GM19238 (cell line): ENCODE results near the gene IL1RL2.

Experiments used
- DNase-seq: peaks from one replicate; pipeline ENCODE4 v3.0.0; 2011; ENCODE audit warnings: low spot score; ENCODE audit not compliant: insufficient read length

The IL1RL2 gene

DNA sequence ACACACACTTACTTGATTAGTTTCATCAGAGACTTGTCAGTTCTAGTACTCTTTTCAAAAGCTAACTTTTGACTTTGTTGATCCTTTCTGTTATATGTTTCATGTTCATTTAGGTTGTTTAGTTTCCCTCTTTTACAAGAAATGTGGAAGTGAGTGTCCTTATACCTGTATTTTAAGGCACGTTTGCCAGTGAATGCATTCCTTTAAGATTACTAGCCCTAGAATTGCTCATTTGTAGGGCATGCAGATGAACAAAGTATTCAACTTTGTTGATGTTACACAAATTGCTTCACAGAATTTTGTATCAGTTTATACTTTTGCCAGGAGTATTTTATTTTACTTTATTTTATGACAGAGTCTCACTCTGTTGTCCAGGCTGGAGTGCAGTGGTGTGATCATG, 6.3 kb downstream of the IL1RL2 start:
- DNase-seq, result no peak

DNA sequence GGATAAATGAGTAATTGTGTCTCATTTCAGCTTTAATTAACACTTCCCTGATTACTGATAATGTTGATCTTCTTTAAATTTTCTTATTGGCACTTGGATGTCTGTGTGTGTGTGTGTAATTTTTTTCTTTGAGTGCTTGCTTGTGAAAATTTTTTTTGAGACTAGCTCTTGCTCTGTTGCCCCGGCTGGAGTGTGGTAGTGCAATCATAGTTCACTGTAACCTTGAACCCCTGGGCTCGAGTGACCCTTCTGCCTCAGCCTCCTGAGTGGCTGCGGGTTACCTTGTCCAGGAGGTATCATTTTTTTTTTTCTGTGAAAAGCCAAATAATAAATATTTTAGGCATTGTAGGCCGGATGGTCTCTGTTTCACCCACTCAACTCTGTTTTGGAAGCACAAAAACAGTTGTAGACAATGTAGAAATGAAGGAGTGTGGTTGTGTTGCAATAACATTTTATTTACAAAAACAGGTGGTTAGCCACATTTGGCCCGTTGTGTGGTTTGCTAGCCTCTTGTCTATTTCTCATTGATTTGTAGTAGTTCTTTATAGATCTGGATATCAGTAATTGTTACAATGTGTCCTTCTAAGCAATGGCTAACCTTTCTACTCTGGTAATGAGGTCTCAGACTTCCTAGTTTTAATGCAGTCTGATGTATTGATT, 7.9 kb downstream of the IL1RL2 start:
- DNase-seq, result no peak

DNA sequence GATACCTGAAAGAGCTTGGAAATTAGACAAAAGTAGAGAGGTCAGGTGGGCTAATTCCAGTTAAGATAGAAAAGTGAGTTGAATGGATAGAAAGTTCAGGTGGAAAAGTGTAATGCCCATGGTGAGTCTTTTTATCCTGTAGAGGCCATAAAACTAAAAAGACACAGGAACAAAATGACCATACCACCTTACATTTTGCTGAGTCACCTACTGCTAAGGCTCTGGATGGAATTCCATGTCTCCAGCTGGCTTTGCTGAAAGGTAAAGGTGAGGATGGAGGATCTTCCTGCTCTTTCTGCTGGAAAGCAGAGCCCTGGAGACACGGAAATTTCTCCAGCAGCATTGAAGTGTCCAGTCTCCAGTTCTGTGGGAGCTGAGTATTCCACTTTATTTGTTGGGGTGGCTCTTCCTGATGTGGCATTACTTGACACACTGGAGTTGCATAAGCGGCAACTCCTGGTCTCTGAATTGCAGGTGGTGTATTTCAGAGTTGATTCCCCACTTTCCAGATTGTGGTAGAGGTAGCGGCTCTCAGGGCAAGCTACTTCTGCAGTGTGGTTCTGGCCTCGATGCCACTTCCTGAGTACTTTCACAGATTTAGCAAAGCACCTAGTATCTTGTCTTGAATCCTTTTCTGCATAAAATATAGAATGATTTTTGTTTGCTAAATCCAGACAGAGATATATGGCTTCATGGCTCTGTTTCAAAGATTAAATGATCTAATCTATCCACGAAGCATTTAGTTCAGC, 10.7 kb downstream of the IL1RL2 start:
- no peak for DNase-seq

DNA sequence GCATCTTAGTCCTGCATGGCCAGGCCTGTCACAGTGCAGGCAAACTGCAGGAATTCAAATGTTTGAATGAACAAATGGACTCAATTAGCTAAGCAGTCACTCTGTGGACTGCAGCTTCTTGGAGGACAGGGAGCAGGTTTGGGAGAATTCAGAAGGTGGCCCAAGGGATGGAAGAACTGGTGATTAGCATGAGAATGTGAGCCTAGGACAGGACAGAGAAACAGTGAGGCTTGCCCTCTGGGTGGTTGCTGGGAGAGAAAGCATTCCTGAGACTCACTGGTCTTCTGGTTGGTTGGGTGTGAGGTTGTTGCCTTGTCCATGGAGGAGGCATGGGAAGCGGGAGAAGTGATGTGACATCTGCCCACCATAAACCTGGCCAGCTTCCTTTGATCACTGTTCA, 13.7 kb downstream of the IL1RL2 start:
- no peak for DNase-seq

DNA sequence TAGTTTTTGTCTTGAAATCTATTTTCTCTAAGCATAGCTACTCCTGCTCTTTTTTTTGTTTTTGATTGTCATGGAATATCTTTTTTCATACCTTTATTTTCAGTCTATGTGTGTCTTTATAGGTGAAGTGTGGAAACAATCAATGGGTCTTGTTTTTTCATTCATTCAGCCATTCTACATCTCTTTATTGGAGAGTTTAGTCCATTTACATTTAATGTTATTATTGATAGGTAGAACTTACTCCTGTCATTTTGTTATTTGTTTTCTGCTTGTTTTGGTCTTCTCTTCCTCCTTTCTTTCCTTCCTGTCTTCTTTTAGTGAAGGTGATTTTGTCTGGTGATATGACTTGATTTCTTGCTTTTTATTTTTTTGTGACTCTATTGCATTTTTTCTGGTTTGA, 17.8 kb downstream of the IL1RL2 start:
- no peak for DNase-seq

DNA sequence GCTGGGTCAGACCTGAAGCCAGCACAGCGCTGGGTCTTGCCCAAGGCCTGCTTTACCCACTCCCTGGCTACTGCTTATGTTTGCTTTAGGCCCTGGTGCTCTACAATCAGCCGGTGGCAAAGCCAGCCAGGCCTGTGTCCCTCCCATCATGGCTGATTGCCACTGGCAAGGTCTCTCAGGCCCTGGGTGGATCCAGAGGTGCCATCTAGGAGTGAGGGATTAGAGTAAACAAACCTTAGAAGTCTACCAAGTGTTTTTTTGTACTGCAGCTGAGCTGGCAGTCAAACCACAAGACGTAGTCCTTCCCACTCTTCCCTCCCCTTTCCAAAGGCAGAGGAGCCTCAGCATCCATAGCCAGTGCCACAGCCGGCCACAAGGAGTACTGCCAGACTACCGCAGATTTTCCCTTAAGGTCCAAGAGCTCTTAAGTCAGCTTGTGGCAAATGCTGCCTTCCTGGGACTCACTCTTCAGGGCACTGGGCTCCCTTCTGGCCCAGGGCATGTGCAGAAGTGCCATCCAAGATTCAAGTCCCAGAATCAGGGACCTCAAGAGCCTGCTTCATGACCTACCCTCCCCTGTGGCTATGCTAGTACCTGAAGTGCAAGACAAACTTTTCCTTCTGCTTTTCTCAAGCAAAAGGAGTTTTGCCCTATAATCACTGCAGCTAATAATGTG, 20.0 kb downstream of the IL1RL2 start:
- DNase-seq, result no peak

DNA sequence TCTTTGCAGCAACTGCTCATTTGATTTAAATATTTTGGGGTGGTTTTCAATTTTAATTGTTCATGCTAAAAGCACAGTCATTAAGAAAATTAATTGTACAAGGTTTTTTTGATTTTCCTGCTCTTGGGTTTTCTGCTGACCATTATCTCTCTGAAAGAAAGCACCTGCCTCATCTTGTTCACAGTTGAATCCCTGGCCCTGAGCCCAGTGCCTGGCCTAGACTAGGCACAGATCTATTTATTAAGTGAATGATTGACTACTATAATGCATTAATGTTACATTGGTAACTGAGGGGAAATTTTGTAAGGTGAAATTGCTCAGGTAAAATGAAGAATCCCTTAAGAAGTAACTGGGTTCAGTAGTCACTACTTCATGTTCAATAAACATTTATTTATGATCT, 22.0 kb downstream of the IL1RL2 start:
- DNase-seq, result no peak

DNA sequence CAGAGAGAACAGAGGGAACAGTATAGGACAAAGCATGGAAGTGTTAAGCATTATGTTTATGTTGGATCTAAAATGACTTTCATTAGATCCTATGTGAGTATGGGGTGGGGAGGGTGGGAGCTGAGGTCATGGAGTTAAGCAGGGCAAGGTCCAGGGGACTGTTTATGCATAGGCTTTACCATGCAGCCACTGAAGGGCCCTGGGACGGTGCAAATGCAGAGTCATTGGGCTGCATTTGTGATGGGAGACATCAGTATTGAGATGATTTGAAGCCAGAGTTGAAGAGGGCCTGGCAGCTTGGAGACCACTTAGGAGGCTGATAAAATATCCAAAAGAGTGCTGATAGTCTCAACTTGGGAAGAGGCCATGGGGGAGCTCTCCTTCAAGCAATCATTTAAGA, 22.7 kb downstream of the IL1RL2 start:
- no peak for DNase-seq

DNA sequence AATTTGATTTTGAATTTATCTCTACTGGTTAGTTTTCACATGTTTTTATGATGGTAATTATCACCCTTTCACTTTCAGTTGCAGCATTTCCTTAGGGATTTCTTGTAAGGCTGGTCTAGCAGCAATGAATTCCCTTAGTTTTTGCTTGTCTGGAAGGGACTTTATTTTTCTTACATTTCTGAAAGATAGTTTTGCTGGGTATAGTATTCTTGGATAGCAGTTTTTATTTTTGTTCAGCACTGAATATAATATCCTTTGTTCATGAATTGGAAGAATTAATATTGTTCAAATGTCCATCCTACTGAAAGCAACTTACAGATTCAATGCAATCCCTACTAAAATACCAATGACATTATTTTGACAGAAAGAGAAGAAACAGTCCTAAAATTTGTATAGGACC, 30.2 kb downstream of the IL1RL2 start:
- no peak for DNase-seq

DNA sequence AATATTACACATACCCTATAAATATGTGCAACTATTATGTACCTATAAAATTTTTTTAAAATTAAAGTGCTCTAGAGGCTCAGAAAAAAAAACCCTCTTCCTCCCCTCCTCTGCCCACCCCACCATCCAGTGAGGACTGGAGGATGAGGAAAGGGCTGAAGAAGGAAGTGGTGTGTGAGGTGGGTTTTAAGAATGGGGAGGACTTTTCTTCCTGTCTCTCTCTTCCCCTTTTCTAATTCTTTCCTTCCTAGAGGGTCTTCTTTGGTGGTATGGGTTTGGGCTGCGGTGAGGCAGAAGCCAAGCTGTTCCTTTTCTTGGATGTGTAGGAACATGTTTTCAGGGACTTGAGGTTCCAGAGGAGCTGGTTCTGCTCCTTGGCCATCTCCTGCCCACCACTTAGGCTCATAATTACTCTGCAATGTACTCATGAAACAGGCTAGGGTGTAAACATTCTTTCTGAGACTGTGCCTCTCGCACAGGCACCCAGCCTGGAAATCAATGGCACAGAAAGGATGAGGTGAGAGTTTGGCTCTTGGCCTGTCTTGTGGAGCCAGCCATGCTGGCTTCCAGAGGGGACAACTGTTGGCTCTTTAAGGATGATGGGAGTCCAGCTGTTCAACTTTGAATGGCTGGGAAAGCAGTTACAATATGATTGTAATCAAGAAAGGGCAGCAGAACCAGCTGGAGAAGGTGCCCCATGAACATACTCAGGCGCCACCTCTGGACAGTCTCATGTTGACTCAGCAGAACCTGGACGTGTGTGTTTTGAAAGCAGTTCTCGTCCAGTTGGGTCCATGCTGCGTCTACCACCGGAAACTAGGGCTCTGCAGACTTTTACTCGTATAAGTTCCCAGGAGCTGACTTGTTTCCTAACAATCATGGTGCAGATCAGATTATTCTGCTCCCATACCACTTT, 38.3 kb downstream of the IL1RL2 start:
- DNase-seq, result no peak

DNA sequence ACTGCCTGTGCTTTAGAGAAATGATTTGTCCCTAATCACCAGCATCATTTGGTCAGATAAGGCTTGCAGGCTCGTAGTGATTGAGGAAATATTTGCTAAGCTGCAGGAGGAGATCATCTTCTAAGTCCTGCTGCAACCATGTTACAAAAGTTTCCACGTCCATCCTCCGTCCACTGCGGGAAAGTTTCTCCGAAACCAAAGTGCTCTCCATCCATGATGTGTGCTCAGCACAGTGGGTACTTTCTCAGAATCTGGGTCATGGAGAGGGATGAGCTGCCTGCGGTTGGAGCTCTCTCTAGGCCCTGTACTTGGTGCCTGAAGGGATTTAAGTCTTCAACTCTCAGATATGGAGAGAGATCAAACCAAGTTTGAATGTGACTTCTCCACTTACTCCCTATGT, 39.3 kb downstream of the IL1RL2 start:
- no peak for DNase-seq

DNA sequence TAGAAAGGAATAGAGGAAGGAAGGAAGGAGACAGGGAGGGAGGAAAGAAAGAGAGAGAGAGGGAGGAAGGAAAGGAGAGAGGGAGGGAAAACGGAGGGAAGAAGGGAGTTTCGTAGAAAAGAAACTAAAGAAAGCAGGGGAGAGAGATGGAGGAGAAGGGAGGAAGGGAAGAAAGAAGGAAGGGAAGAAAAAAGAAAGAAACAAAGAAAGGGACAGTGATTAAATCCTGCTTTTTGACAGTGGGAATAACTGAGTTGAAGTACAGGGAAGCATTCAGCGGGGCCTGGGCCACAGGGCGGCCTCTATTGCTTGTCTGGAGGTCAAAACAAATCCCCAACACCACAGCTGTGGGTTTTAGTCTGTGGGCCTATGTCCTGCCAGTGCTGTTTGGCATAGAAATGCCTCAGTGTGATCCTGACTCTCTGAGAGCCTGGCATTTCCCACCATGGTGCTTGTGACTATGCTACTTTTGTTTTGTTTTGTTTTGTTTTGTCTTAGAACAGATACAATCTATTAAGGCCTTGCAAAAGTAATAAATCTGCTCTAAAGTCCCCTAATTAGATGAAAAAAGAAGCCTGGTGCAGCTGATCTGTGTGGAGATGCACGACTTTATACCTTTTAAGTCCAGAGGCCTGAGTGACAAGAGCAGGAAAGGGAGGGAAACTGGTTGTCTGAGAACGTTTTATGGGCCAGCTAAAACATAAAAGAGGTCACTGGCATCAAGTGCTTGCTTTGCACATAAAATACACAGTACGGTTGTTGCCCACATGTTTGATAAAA, 40.0 kb downstream of the IL1RL2 start:
- DNase-seq, result no peak

DNA sequence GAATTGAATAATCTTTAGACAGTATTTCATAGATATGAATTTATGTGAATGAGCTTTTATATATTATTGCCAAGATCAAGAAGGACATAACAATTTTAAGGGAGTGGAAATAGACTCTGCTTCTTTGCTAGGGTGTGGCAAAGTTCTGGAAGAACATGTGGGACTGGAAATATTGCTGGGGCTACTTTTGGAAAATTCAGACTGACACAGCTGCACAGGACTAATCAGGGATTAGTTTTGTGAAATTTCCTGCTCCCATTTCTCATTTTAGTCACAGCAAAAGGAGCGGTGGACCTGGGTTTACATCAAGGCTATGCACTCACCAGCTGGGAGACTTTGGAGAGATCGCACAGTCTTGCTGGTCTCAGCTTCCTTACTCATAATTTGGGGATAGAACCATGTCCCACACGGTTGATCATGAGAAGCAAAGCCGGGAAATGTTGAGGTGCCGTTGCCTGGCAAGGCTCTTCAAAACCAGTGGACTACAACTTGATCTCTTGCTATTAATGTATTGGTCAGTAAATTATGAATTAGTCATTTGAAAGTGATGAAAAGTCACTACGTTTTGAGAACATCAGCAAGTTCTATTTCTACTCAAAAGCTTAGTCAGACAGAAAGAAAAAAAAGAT, 42.4 kb downstream of the IL1RL2 start:
- no peak for DNase-seq

DNA sequence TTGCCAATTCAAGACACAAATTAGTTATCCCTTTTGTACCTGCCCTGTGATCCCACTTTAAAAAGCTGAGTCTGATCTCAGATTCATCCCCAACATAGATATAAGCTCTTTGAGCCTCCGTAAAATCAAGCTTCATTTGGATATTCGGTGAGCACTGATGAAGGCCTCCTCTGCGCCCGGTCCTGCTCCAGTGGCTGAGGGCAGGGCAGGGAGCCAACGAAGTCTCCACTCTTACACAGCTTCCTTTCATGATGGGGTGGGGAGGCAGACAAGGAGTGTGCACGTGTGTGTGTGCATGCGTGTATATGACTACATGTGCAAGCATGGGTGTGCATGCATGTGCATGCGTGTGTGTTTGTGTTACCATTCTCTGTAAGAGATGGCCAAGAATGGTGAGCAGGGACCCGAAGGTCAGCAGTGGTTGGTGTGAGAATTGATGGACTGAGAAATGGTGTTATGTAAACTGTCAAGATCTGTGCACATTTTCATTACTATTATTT, 43.6 kb downstream of the IL1RL2 start:
- DNase-seq, result no peak

DNA sequence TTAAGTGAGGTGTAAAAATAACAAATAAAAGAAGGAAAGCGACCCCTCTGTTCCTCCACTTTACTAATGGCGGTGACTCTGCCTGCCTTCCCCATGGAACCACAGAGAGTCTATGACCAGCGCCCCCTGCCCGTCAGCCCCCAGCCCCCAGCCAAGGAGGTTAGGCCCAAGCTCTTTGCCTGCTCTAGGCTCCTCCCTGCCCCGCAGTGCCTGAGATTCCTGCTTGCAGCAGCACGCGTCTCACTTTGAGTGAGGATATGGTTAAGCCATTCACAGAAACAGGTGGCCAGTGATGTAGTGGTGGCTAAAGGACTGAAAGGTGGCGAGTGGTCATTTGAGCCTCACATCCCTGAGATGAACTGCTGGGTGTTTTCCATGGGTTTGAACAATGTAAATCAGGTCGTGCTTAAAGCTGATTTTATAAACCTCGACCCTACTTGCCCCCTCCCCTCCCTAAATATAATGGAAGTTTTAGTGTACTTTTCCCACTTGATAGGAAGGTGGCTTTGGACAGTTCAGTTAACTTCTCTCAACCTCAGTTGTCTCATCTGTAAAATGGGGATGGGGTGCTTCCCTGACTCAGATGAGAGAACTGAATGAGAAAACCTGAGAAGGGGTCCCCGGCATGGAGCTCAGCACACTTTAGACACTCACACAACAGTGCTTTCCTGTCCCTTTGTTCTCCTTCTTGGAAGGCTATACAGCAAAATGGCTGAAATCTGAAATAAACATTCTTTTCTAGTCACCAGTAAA, 46.5 kb downstream of the IL1RL2 start:
- DNase-seq, result no peak

DNA sequence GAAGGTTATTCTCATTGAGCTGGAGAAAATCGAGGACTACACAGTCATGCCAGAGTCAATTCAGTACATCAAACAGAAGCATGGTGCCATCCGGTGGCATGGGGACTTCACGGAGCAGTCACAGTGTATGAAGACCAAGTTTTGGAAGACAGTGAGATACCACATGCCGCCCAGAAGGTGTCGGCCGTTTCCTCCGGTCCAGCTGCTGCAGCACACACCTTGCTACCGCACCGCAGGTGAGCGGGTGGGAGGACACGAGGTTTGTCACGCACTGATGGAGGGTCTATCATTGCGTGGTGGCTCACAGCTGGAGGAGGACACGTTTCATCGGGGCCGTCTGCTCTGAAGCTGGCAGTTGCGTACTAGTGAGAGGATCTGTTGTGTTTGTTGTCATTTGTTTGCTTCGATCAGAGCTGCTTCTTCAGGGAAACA, 48.2 kb downstream of the IL1RL2 start:
- DNase-seq, result no peak

DNA sequence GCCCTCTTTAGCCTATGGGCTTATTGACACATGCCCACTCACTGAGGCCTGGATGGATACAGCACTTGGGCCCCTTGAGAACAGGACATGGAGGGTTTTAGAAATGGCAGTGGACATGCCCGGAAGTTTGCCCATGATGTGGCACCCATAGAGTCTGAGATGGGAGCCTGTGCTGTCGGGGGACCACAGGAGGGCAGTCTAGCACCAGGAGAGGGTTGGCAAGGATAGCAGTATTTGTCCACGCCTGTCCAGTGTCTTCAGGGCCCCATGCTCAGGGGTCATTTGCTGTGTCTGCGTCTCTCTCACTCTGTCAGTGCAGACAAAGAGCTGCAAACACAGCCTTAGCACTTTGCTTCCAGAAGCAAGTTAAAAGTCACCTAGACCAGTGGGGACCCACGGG, 48.7 kb downstream of the IL1RL2 start:
- no peak for DNase-seq

DNA sequence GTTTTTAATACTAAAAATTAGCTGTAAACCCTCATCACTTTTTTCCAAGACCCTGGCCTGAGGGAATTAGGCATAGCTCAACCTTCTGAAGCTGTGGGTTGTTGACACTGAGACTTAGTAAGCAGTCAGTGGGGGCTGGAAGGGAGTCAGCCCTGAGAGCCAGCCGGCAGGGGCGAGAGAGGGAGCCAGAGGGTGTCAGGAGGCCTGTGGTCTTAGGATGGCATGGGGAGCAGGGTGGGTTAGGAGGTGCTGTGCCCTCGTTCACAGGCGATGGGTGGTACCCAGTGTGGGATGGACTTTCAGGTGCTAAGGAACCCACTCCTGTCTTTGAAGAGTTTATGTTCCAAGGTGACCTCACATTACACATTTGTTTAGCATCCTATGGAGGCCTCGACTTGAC, 49.3 kb downstream of the IL1RL2 start:
- no peak for DNase-seq

DNA sequence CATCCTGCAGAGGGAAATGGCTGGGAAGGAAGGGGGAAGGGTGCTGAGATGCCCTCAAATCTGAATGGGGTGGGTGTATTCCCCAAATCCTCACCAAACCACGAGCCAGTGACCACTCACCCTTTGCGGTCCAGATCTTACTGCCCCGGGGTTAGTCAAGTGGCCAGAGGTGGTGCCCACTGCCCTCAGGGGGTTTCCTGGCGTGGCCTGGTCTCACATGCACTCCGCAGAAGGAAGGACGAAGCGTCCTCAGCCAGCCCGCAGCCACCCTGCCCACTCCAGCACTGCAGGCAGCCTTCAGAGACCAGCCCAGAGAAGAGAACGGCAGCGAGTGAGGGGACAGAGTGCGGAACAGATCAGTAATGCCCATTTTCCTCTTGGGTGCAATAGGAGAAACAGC, 50.4 kb downstream of the IL1RL2 start:
- no peak for DNase-seq
